Measurements from ENCODE around the gene DYNC2LI1. TPM values are rescaled to one million over a fixed set of nuclear protein-coding genes. Genes with fewer than 3 reads are reported as not detected.

The DYNC2LI1 gene
- total RNA-seq, 1 experiment from 2014 or later: 15.7 TPM

DNA sequence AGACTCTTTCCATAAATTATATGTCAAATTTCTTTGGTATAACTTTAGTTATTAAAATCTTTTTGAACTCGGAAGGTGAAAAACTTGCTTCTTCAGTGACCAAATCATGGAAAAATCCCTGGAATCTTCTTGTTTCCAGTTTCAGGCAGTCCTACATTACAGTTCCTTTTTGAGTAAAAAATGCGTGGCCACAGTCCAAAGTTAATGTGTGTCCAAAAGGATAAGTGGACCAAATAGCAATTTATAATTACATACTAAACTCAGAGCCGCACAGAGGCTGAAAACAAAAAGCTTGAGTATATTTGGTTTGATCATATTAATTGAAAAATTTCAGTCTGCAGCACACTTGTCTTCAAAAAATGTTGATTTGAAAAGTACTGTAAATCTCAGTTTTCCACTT, 28.4 kb upstream of the DYNC2LI1 start:
- no peaks in the 10 kb centered on the region; the same call in 1 of the 2 replicates for H3K36me3 ChIP-seq
- no peak for DNase-seq (ENCODE audit: low read depth in 1 of 2, low spot score in 2 of 2)
- H3K27ac ChIP-seq: no peak overlapping the region
- H3K9me3 ChIP-seq (replicated peaks): no peaks in the 10 kb centered on the region
- H3K4me1 ChIP-seq (replicated peaks): peaks cover 5% of the 10 kb centered on the region
- no peak overlapping the region for H3K4me3 ChIP-seq
- no peaks in the 10 kb centered on the region for H3K27me3 ChIP-seq (replicated peaks)

DNA sequence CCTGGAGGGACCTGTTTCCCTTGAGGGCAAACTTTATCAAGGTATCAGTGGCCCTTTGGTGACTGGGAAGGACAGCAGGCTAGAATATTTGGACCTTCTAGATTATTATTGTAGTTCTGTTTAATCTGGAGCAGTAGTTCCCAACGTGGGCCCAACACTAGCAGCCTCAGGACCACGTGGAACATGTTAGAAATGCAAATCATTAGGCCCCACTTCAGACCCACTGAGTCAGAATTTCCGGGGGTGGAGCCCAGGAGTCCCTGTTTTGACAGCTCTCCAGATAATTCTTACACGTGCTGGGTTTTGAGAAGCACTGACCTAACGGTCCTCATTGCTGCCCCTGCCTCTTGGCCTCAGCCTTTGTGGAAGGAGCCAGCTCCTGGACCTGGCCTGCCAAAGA, 25.5 kb upstream of the DYNC2LI1 start:
- Histone ChIP-seq H3K27me3 (replicated peaks) (no peaks in the 10 kb centered on the region), H3K4me3 (no peak overlapping the region), H3K27ac (no peak overlapping the region), H3K36me3 (no peaks in the 10 kb centered on the region; the same call in 1 of the 2 replicates), H3K9me3 (replicated peaks) (no peaks in the 10 kb centered on the region), H3K4me1 (replicated peaks) (peaks cover 5% of the 10 kb centered on the region)
- no peak for DNase-seq (ENCODE audit: low read depth in 1 of 2, low spot score in 2 of 2)

DNA sequence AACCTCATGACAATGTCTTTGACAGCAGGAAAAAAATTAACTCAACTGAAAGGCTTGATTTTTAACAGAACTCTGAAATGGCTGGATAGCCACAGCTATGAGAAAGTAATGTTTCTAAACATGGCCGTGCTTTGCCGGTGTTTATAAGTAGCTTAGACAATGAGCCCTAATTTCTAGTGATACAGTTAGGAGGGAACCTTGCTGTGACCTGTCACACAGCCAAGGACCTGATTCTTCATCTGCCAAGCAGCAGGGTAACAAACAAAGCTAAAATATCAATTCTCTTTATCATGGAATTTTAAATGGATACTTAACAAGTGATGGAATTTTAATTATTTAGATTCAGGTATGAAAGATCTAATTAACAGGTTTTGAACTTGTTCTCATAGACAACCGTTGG, 24.3 kb upstream of the DYNC2LI1 start:
- no peaks in the 10 kb centered on the region for H3K9me3 ChIP-seq (replicated peaks)
- no peaks in the 10 kb centered on the region; the same call in 1 of the 2 replicates for H3K36me3 ChIP-seq
- H3K27me3 ChIP-seq (replicated peaks): no peaks in the 10 kb centered on the region
- peaks cover 5% of the 10 kb centered on the region for H3K4me1 ChIP-seq (replicated peaks)
- no peak overlapping the region for H3K27ac ChIP-seq
- no peak overlapping the region for H3K4me3 ChIP-seq
- no peak for DNase-seq (ENCODE audit: low read depth in 1 of 2, low spot score in 2 of 2)

- no peaks in the 10 kb centered on the region for H3K4me1 ChIP-seq (replicated peaks)
- H3K27ac ChIP-seq: no peak overlapping the region
- no peaks in the 10 kb centered on the region for H3K27me3 ChIP-seq (replicated peaks)
- H3K36me3 ChIP-seq: no peaks in the 10 kb centered on the region; the same call in 1 of the 2 replicates
- no peaks in the 10 kb centered on the region for H3K9me3 ChIP-seq (replicated peaks)
- H3K4me3 ChIP-seq: no peak overlapping the region
- DNase-seq (ENCODE audit: low read depth in 1 of 2, low spot score in 2 of 2): no peak
Observed at GRCh38 chr2:43751476-43751990, 22.3 kb upstream of the DYNC2LI1 start.

DNA sequence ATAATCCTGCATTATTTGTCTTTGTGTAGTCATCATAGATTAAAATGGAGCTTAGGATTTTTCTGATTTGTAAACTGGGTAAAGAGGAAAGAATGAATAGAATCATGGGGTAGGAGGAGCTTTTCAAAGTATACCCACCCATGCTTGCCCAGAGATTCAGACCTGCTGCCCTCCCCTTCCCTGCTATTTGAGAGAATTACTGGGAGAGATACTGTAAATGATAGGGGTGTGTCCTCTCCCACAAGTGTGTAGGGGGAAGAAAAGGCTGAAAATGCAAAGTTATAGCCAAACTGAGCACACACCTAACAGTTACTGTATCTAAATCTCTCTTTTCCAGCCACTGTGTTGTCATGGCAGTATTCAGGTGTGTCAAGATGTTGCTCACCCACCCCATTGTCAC, 21.5 kb upstream of the DYNC2LI1 start:
- Histone ChIP-seq H3K9me3 (replicated peaks) (no peaks in the 10 kb centered on the region), H3K27me3 (replicated peaks) (no peaks in the 10 kb centered on the region), H3K4me3 (no peak overlapping the region), H3K4me1 (replicated peaks) (no peaks in the 10 kb centered on the region), H3K27ac (no peak overlapping the region), H3K36me3 (no peaks in the 10 kb centered on the region; the same call in 1 of the 2 replicates)
- DNase-seq (ENCODE audit: low read depth in 1 of 2, low spot score in 2 of 2): no peak

DNA sequence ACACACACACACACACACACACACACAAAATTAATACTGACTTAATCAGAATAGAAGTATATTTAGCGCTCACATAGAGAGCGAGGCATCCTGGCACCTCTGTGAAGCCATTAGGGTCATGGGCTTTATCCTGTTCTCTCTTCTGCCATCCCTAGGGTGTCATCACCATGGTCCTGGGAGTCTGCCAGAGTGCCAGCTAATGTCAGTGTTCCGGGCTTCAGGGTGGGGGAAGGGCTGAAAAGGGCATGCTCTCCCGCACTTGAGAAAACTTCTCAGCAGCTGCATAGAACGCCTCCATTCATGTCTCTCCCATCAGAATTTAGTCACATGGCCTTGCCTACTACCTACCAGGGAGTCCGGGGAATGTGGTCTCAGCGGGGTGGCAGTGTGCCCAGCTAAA, 19.7 kb upstream of the DYNC2LI1 start:
- Histone ChIP-seq H3K27ac (no peak overlapping the region), H3K36me3 (no peaks in the 10 kb centered on the region), H3K4me1 (replicated peaks) (peaks cover 12% of the 10 kb centered on the region), H3K4me3 (no peak overlapping the region), H3K9me3 (replicated peaks) (no peaks in the 10 kb centered on the region), H3K27me3 (replicated peaks) (no peaks in the 10 kb centered on the region)
- DNase-seq (ENCODE audit: low read depth in 1 of 2, low spot score in 2 of 2): no peak

- Histone ChIP-seq H3K36me3 (no peaks in the 10 kb centered on the region), H3K9me3 (replicated peaks) (no peaks in the 10 kb centered on the region), H3K4me3 (no peak overlapping the region), H3K27ac (peak overlapping the region; percentile 69), H3K27me3 (replicated peaks) (no peaks in the 10 kb centered on the region), H3K4me1 (replicated peaks) (peaks cover 20% of the 10 kb centered on the region)
- DNase-seq (ENCODE audit: low read depth in 1 of 2, low spot score in 2 of 2): peak in 1 of 2 experiments; percentile 57
Observed at GRCh38 chr2:43758739-43759138, 15.1 kb upstream of the DYNC2LI1 start.

DNA sequence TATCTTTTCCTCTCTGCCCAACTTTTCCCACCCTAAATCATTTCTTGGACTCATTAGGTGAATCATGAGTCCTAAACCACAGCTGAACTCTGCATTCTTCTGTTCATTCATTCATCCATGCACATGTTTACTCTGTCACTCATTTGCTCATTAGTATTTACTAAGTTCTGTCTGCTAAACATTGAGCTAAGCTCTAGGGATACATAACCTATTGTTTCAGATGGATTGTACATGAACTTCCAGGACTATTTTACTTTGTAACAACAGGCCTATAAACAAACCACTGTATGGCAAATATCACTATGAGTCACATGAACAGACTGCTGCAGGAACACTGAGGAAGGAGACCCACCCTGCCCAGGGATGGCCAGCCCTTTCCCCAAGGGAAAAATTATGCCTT, 14.6 kb upstream of the DYNC2LI1 start:
- peak overlapping the region; percentile 69 for H3K27ac ChIP-seq
- no peaks in the 10 kb centered on the region for H3K36me3 ChIP-seq
- peak in 1 of 2 experiments; percentile 89 for DNase-seq (ENCODE audit: low read depth in 1 of 2, low spot score in 2 of 2)
- peaks cover 20% of the 10 kb centered on the region for H3K4me1 ChIP-seq (replicated peaks)
- H3K27me3 ChIP-seq (replicated peaks): no peaks in the 10 kb centered on the region
- no peaks in the 10 kb centered on the region for H3K9me3 ChIP-seq (replicated peaks)
- no peak overlapping the region for H3K4me3 ChIP-seq

DNA sequence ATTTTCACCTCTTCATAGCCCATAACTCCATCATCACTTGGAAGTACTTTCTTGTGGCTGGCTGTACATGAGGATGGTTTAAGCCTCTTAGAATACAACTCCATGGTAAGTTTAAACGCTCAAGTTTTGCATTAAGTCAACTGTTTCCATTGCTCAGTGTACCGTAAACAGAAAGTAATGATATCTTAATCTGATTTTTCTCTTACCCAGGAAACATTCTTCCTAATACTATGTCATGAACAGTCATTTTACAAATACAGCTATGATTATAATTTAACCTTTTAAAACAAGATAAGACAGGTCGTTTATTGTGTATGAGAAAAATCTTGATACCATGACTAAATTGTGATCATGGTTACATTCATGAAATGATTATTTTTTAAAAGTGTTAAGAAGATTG, 11.6 kb upstream of the DYNC2LI1 start:
- no peak overlapping the region for H3K4me3 ChIP-seq
- no peak overlapping the region for H3K27ac ChIP-seq
- no peaks in the 10 kb centered on the region for H3K9me3 ChIP-seq (replicated peaks)
- no peaks in the 10 kb centered on the region for H3K27me3 ChIP-seq (replicated peaks)
- peaks cover 3% of the 10 kb centered on the region; the same call in 1 of the 2 replicates for H3K36me3 ChIP-seq
- DNase-seq (ENCODE audit: low read depth in 1 of 2, low spot score in 2 of 2): no peak
- peaks cover 20% of the 10 kb centered on the region for H3K4me1 ChIP-seq (replicated peaks)

DNA sequence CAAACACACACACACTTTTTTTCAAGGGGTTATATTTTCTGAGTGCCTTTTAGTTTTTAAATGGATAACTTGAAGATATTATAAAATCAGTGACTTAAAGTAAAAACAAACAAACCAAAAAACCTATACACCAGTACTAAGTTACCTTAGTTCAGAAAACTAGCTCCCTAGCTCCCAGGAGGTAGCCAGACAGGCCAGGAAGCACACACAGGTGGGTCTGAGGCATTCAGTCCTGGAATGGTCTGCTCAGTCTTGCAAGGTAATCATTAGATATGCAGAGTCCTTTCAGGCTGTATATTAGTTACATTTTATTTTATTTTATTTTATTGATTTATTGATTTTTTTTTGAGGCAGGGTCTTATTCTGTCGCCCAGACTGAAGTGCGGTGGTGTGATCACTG, 10.7 kb upstream of the DYNC2LI1 start:
- no peak for DNase-seq (ENCODE audit: low read depth in 1 of 2, low spot score in 2 of 2)
- no peaks in the 10 kb centered on the region for H3K9me3 ChIP-seq (replicated peaks)
- no peaks in the 10 kb centered on the region for H3K27me3 ChIP-seq (replicated peaks)
- H3K36me3 ChIP-seq: peaks cover 3% of the 10 kb centered on the region; the same call in 1 of the 2 replicates
- H3K27ac ChIP-seq: no peak overlapping the region
- no peak overlapping the region for H3K4me3 ChIP-seq
- peaks cover 18% of the 10 kb centered on the region for H3K4me1 ChIP-seq (replicated peaks)

DNA sequence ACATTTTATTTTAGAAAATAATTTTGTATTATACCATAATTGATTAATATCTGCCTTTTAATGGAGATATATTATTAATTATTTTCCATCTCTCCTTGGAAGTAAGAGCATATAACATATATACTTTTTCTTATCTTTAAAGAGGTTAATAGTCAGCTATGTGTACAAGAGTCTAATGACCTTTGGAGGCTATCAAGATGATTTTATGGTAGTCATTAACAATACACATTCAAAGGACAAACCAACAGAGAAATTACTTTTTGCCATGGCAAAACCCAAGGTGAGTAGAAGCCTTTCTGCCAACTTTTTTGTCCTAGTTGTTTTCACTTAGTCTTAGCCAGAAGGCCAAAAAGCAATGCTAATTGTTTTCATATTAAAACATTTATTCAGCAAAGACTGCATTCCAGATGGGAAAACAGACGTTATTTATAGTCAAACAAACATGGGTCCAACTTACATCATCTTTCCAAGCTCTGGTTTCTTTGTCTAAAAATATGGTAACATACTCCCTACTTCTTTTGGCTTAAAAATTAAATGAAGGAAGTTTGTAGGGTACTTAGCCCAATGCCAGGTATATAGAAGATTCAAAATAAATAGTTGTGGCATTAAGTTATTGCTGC, 9.6 kb upstream of the DYNC2LI1 start:
- H3K9me3 ChIP-seq (replicated peaks): no peaks in the 10 kb centered on the region
- H3K4me1 ChIP-seq (replicated peaks): peaks cover 7% of the 10 kb centered on the region
- no peak overlapping the region for H3K4me3 ChIP-seq
- no peaks in the 10 kb centered on the region for H3K27me3 ChIP-seq (replicated peaks)
- H3K27ac ChIP-seq: no peak overlapping the region
- no peak for DNase-seq (ENCODE audit: low read depth in 1 of 2, low spot score in 2 of 2)
- H3K36me3 ChIP-seq: peaks cover 3% of the 10 kb centered on the region; the same call in 1 of the 2 replicates

- H3K4me3 ChIP-seq: no peak overlapping the region
- H3K27me3 ChIP-seq (replicated peaks): no peaks in the 10 kb centered on the region
- H3K9me3 ChIP-seq (replicated peaks): no peaks in the 10 kb centered on the region
- H3K27ac ChIP-seq: no peak overlapping the region
- no peak for DNase-seq (ENCODE audit: low read depth in 1 of 2, low spot score in 2 of 2)
- H3K36me3 ChIP-seq: peaks cover 3% of the 10 kb centered on the region; the same call in 1 of the 2 replicates
- no peaks in the 10 kb centered on the region for H3K4me1 ChIP-seq (replicated peaks)
Observed at GRCh38 chr2:43766006-43766405, 7.8 kb upstream of the DYNC2LI1 start.

DNA sequence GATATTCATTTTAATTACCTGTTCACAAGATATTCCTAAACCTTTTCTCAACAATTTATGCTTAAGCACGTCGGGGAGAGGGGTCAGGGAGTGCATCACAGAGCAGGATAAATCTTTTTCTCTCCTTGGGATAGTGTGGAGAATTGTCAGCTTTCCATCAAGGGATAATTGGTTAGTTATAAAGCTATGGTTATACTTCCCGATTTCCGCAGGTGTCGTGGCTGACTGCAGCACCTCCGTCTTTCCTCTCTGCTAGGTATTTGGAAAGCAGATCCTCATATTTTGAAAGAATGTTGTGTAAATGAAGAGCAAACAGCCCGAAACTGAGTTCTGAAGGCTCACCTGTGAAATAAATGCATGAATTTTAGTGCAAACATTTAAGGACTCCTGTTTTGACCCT, 778 bp downstream of the DYNC2LI1 start:
- H3K4me3 ChIP-seq: peak overlapping the region; percentile 48
- DNase-seq (ENCODE audit: low read depth in 1 of 2, low spot score in 2 of 2): no peak
- H3K36me3 ChIP-seq: no peaks in the 10 kb centered on the region
- H3K27me3 ChIP-seq (replicated peaks): no peaks in the 10 kb centered on the region
- no peaks in the 10 kb centered on the region for H3K9me3 ChIP-seq (replicated peaks)
- no peaks in the 10 kb centered on the region for H3K4me1 ChIP-seq (replicated peaks)
- peak overlapping the region; percentile 59; the same call in 1 of the 2 replicates for H3K27ac ChIP-seq

DNA sequence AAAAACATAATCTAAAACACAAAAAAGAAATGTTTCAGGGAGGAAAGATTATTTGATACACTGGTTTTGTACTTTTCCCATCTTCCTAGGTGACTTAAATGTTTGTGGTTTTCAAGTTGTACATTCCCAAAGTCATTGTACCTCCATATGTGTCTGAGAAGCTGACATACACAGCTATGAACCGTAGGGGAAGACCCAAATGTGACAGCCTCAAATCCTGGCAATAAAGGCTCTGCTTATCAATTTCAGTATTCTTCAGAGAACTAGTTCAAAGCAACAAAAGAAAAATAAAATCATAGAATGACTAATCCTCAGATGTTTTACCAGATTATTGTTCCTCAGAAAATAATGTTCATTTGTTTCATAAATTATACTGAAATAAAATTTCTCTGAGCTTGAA, 2.5 kb downstream of the DYNC2LI1 start:
- no peaks in the 10 kb centered on the region for H3K4me1 ChIP-seq (replicated peaks)
- H3K9me3 ChIP-seq (replicated peaks): no peaks in the 10 kb centered on the region
- H3K27ac ChIP-seq: no peak overlapping the region
- DNase-seq (ENCODE audit: low read depth in 1 of 2, low spot score in 2 of 2): no peak
- H3K36me3 ChIP-seq: no peaks in the 10 kb centered on the region
- no peaks in the 10 kb centered on the region for H3K27me3 ChIP-seq (replicated peaks)
- H3K4me3 ChIP-seq: no peak overlapping the region
